Upper lobe of left lung (tissue), 6 donors: ENCODE measurements around the gene CCDC197. TPM values are rescaled to one million over a fixed set of nuclear protein-coding genes. Genes with fewer than 3 reads are reported as not detected.

ENCODE experiments used
- ATAC-seq, 2 donors: fragments of 200-7000 bp; cut with Tn5 transposase; one replicate each; pipeline ENCODE4 v1.9.1; 2022; ENCODE audit warnings: mild to moderate bottlenecking in 2 of 2, moderate library complexity in 2 of 2; ENCODE audit not compliant: low FRiP score in 2 of 2
- DNase-seq, 2 donors: peaks; one replicate each; pipeline ENCODE4 v3.0.0-alpha.2; 2019 to 2020
- H3K27ac ChIP-seq, 4 donors: fragments of 200-600 bp; sonication (generic); one replicate each; pipeline ENCODE4 v1.5.1; 2016 to 2019
- H3K27me3 ChIP-seq, 4 donors: fragments of 200-600 bp; sonication (generic); one replicate each; pipeline ENCODE4 v1.5.1; 2017 to 2019
- H3K36me3 ChIP-seq, 4 donors: fragments of 200-600 bp; sonication (generic); one replicate each; pipeline ENCODE4 v1.5.1; 2016 to 2019
- H3K4me1 ChIP-seq, 4 donors: fragments of 200-600 bp; sonication (generic); one replicate each; pipeline ENCODE4 v1.5.1; 2018 to 2019
- H3K4me3 ChIP-seq, 4 donors: fragments of 200-600 bp; sonication (generic); one replicate each; pipeline ENCODE4 v1.5.1; 2017 to 2019; ENCODE audit warnings: mild to moderate bottlenecking in 2 of 4, moderate library complexity in 1 of 4
- H3K9me3 ChIP-seq, 4 donors: fragments of 200-600 bp; sonication (generic); one replicate each; pipeline ENCODE4 v1.5.1; 2018 to 2019
- EP300 ChIP-seq, 4 donors: sonication (generic); formaldehyde crosslinking; IDR thresholded peaks; one replicate each; pipeline ENCODE4 v1.5.1; 2017; ENCODE audit warnings: antibody characterized with exemption in 4 of 4, control low read depth in 2 of 4
- POLR2A ChIP-seq, 4 donors: fragments of 450-650 bp; IDR thresholded peaks; one replicate each; pipeline ENCODE4 v1.5.1; 2016 to 2017; ENCODE audit warnings: antibody characterized with exemption in 4 of 4, mild to moderate bottlenecking in 2 of 4
- POLR2AphosphoS5 ChIP-seq, 2 donors: sonication (generic); formaldehyde crosslinking; IDR thresholded peaks; one replicate each; pipeline ENCODE4 v1.5.1; 2017; ENCODE audit warnings: antibody characterized with exemption in 2 of 2
- WGBS, 2 donors: methylation state at CpG; one replicate each; pipeline ENCODE4 v1.1.5; 2017 to 2018; 5-methylcytosine and 5-hydroxymethylcytosine counted together
- total RNA-seq, 6 donors: library from RNA; depleted of rRNA in 4 of 6; stranded (reverse); fragments of >200 nt in 4 of 6; gene quantifications; one replicate each; pipeline versions ENCODE4 v1.1.0 to v1.2.1, GENCODE V29; 2016 to 2021
- TF ChIP-seq, protein P1 (sequence below), 6 experiments: fragments of 450-650 bp in 4 of 6; fragments of 200-600 bp in 2 of 6; sonication (generic) in 2 of 6; IDR thresholded peaks; one replicate each; pipeline ENCODE4 v1.5.1; 2016 to 2019; ENCODE audit warnings: antibody characterized with exemption in 6 of 6
- donor health status: DM: no; HTN: no; CAD: no; lungs with moderate emphysema.
- donor health status: DM: no; HTN: yes; CAD: no; lungs with severe emphysema.

The CCDC197 gene
- total RNA-seq, 6 donors from 2014 or later, result not detected

DNA sequence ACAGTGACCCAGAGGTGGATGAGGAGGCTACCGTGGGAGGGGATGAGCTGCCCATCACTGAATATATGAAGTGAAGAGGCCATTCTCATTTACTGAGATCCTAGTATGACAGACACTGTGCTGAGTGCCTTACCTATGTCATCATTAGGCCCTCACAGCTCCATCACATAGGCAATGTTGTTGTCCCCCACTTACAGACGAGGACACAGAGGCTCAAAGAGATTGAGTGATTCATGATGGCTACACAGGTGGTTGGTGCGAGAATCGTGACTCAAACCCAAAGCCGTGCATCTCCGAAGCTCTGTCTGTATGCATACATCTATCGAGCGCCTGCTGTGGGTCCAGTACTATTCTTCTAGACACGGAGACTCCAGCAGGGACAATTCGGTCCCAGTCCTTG, 5.9 kb upstream of the CCDC197 start:
- Histone ChIP-seq H3K4me1 (no peaks in the 10 kb centered on the region), H3K27me3 (no peaks in the 10 kb centered on the region), H3K9me3 (no peaks in the 10 kb centered on the region), H3K27ac (no peak overlapping the region), H3K4me3 (no peak overlapping the region), H3K36me3 (no peaks in the 10 kb centered on the region)
- TF ChIP-seq POLR2AphosphoS5 (IDR thresholded peaks at IDR 0.05) (no peak), EP300 (IDR thresholded peaks at IDR 0.05) (no peak), POLR2A (IDR thresholded peaks at IDR 0.05) (no peak)
- TF ChIP-seq, protein P1, sequence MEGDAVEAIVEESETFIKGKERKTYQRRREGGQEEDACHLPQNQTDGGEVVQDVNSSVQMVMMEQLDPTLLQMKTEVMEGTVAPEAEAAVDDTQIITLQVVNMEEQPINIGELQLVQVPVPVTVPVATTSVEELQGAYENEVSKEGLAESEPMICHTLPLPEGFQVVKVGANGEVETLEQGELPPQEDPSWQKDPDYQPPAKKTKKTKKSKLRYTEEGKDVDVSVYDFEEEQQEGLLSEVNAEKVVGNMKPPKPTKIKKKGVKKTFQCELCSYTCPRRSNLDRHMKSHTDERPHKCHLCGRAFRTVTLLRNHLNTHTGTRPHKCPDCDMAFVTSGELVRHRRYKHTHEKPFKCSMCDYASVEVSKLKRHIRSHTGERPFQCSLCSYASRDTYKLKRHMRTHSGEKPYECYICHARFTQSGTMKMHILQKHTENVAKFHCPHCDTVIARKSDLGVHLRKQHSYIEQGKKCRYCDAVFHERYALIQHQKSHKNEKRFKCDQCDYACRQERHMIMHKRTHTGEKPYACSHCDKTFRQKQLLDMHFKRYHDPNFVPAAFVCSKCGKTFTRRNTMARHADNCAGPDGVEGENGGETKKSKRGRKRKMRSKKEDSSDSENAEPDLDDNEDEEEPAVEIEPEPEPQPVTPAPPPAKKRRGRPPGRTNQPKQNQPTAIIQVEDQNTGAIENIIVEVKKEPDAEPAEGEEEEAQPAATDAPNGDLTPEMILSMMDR (IDR thresholded peaks at IDR 0.05), result no peak
- ATAC-seq (no peak), DNase-seq (no peak)
- 88 to 92% methylated on average over 9 to 10 of the region's 10 CpGs for WGBS, 2 donors

DNA sequence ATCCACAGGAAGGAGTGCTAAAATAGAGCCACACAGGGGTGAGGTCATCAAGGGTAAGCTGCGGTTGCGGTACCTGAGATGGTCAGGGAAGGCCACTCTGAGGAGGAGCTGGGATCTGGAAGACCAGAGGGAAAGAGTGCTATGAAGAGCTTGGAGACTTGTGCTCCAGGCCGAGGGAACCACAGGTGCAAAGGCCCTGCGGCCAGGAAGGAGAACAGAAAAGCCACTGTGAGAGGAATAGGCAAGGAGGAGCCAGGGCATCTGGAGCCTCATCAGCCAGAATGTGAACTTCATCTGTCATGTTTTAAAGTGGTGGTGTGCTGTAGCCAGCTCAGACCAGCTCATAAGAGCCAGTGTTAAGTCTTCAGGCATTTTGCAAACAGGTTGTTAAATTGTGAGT, 5.5 kb upstream of the CCDC197 start:
- no peaks in the 10 kb centered on the region for H3K36me3 ChIP-seq
- ATAC-seq, result no peak
- 84 to 85% methylated on average over 4 of the region's 4 CpGs for whole genome bisulfite sequencing, 2 donors
- H3K27ac ChIP-seq, result no peak overlapping the region
- no peaks in the 10 kb centered on the region for H3K9me3 ChIP-seq
- no peak for DNase-seq
- H3K27me3 ChIP-seq, result no peaks in the 10 kb centered on the region
- H3K4me3 ChIP-seq, result no peak overlapping the region
- TF ChIP-seq POLR2A (IDR thresholded peaks at IDR 0.05), result no peak
- no peaks in the 10 kb centered on the region for H3K4me1 ChIP-seq

DNA sequence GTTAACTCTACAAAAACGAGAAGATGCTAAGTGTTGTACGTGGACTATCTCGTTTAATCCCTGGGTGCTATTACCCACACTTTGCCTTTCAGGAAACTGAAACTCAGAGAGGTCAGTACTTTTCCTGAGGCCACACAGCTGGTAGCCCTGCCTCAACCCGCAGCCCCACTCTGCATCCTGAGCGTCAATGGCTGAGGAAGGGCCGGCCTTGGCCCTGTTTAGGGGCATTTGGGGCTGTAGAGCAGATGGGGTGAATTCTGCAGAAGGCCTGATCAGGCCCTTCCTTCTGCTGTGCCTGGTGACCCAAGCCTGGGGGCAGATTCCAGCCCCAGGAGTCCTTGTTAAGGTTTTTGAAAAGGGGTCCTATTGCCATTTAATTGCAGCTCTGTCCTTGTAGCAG, 3.7 kb upstream of the CCDC197 start:
- DNase-seq (no peak), ATAC-seq (no peak)
- TF ChIP-seq POLR2AphosphoS5 (IDR thresholded peaks at IDR 0.05) (no peak), EP300 (IDR thresholded peaks at IDR 0.05) (no peak), POLR2A (IDR thresholded peaks at IDR 0.05) (no peak)
- TF ChIP-seq, protein P1 (IDR thresholded peaks at IDR 0.05), result no peak
- 77 to 79% methylated on average over 6 of the region's 6 CpGs for WGBS, 2 donors
- Histone ChIP-seq H3K9me3 (no peaks in the 10 kb centered on the region), H3K36me3 (no peaks in the 10 kb centered on the region), H3K4me1 (no peaks in the 10 kb centered on the region), H3K4me3 (no peak overlapping the region), H3K27ac (no peak overlapping the region), H3K27me3 (no peaks in the 10 kb centered on the region)

DNA sequence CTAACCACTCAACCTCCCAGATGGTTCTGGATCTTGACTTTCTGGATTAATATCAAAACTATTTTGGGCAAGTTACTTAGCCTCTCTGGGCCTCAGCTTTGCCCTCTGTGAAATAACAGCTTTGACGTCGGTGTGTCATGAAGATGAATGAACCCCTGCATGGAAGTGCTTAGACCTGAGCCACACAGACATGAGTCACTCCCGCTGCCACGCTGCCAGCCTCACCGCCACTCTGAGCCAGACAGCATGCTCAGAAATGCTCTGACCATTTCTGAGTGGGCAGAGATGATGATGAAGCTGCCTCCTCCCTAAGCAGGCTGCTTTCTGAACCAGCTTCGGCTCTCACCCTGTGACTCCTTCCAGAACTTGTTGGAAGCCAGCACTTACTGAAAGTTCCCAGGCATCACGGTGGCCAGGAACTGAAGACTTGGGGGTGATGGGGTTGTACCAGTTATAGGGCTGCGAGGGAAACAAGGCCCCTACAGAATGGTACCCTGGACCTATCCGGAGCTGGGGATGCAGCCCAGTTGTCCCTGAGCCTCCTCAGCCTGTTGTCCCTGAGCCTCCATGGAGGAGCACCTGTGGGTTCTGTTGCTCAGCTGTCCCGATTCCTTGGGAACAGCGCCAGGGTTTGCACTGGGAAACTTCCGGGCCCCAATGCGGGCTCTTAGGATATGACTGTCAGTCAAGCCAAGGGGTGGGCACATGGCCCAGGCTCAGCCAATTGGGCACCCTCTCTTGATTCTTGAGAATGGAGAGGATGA, 2.0 kb upstream of the CCDC197 start:
- Histone ChIP-seq H3K27ac (peak overlapping the region in 1 of 4 donors; percentile 11), H3K27me3 (no peaks in the 10 kb centered on the region), H3K4me1 (no peaks in the 10 kb centered on the region), H3K36me3 (no peaks in the 10 kb centered on the region), H3K4me3 (no peak overlapping the region), H3K9me3 (no peaks in the 10 kb centered on the region)
- TF ChIP-seq POLR2A (IDR thresholded peaks at IDR 0.05), result no peak
- no peak for ATAC-seq
- WGBS, 2 donors, result 37 to 63% methylated on average over 7 to 13 of the region's 13 CpGs
- no peak for DNase-seq

DNA sequence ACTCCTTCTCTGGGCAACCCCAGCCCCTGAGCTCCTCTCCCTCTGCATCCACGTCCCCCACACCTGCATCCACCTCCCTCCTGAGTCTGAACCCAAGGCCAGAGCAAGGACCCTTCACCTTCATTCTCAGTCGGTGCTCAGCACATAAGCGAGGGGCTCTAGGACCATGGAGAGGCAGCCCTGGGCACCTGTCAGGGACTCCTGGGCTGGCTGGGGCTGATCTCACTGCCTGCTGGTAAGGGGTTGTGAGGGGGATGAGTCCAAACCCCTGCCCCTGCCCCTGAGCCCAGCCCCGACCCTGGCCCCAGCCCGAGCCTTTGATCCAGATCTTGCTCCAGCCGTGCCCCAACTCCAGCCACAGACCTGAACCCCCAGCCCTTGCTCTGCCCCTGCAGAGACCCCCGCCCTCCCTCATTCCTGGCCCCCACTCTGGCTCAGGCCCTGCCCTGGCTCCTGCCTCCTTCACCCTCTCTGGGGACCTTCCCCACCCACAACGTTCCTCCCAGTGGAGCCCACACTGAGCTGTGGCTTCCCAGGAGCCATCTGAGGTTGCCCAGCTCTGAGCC, 888 bp upstream of the CCDC197 start:
- no peak overlapping the region for H3K27ac ChIP-seq

More for the DNA sequence above, 888 bp upstream of the CCDC197 start:
- no peak for TF ChIP-seq POLR2A (IDR thresholded peaks at IDR 0.05)
- no peak for TF ChIP-seq POLR2AphosphoS5 (IDR thresholded peaks at IDR 0.05)
- TF ChIP-seq EP300 (IDR thresholded peaks at IDR 0.05), result no peak
- TF ChIP-seq, protein P1 (IDR thresholded peaks at IDR 0.05), result no peak
- Histone ChIP-seq H3K4me3 (no peak overlapping the region), H3K27me3 (no peaks in the 10 kb centered on the region), H3K9me3 (no peaks in the 10 kb centered on the region), H3K36me3 (no peaks in the 10 kb centered on the region), H3K4me1 (no peaks in the 10 kb centered on the region)
- 43 to 57% methylated on average over 5 to 8 of the region's 8 CpGs for WGBS, 2 donors
- no peak for ATAC-seq
- no peak for DNase-seq
